Sigmoid colon (tissue), 7 donors: Measurements from ENCODE around the gene UNC119B. TPM values are rescaled to one million over a fixed set of nuclear protein-coding genes. Genes with fewer than 3 reads are reported as not detected.

ENCODE experiments used
- DNase-seq: peaks from one replicate; pipeline ENCODE4 v3.0.0-alpha.2; 2019
- H3K27ac ChIP-seq, 4 donors: fragments of 200-600 bp; sonication (generic); one replicate each; pipeline ENCODE4 v1.5.1; 2016 to 2019; ENCODE audit warnings: mild to moderate bottlenecking in 1 of 4
- H3K27me3 ChIP-seq, 3 donors: fragments of 200-600 bp; sonication (generic); one replicate each; pipeline ENCODE4 v1.5.1; 2019; ENCODE audit warnings: mild to moderate bottlenecking in 1 of 3
- H3K36me3 ChIP-seq, 4 donors: fragments of 200-600 bp; sonication (generic); one replicate each; pipeline ENCODE4 v1.5.1; 2016 to 2019
- H3K4me1 ChIP-seq, 4 donors: fragments of 200-600 bp; sonication (generic); one replicate each; pipeline ENCODE4 v1.5.1; 2017 to 2019
- H3K4me3 ChIP-seq, 4 donors: fragments of 200-600 bp; sonication (generic); one replicate each; pipeline ENCODE4 v1.5.1; 2017 to 2019; ENCODE audit warnings: mild to moderate bottlenecking in 2 of 4, moderate library complexity in 1 of 4
- H3K9me3 ChIP-seq, 4 donors: fragments of 200-600 bp in 3 of 4; sonication (generic) in 3 of 4; one replicate each; pipeline versions ENCODE4 v1.5.1 to v1.6.1; 2013 to 2019
- CTCF ChIP-seq, 4 experiments: fragments of 450-650 bp in 3 of 4; fragments of 200-600 bp in 1 of 4; IDR thresholded peaks; one replicate each; pipeline ENCODE4 v1.5.1; 2016 to 2019; ENCODE audit warnings: antibody characterized with exemption in 4 of 4, mild to moderate bottlenecking in 3 of 4, moderate library complexity in 2 of 4
- EP300 ChIP-seq, 4 donors: sonication (generic); formaldehyde crosslinking; IDR thresholded peaks; one replicate each; pipeline ENCODE4 v1.6.1; 2017; ENCODE audit warnings: antibody characterized with exemption in 4 of 4
- POLR2A ChIP-seq, 2 donors: fragments of 450-650 bp; IDR thresholded peaks; one replicate each; pipeline ENCODE4 v1.6.1; 2016; ENCODE audit warnings: antibody characterized with exemption in 2 of 2, mild to moderate bottlenecking in 2 of 2, moderate library complexity in 2 of 2
- POLR2AphosphoS5 ChIP-seq, 4 donors: sonication (generic); formaldehyde crosslinking; IDR thresholded peaks; one replicate each; pipeline ENCODE4 v1.6.1; 2017; ENCODE audit warnings: antibody characterized with exemption in 4 of 4
- WGBS, 2 donors: extraction: QIAGEN DNeasy Blood & Tissue Kit; methylation state at CpG; one replicate each; pipeline ENCODE4 v1.1.7; 2013; 5-methylcytosine and 5-hydroxymethylcytosine counted together
- intact Hi-C: fragments of 100-400 bp; cut with DNase I; formaldehyde crosslinking; loops from one replicate; pipeline ENCODE4 v1.15.1; 2023
- polyA plus RNA-seq, 3 donors: library from polyadenylated mRNA; stranded (reverse); fragments of 200-250 nt; gene quantifications; one replicate each; pipeline ENCODE4 v1.2.3, GENCODE V29; 2013
- total RNA-seq, 4 donors: library from RNA; depleted of rRNA; stranded (reverse); fragments of >200 nt; gene quantifications; one replicate each; pipeline ENCODE4 v1.1.0, GENCODE V29; 2016
- donor health status: healthy with polysubstance abuse.
- donor health status: Bipolar disorder and iron deficiency.
- donor health status: healthy.

UNC119B gene
- total and polyA plus RNA-seq, 7 donors, result 8.4 to 19.3 (median 17.9) TPM

GRCh38 chr12:120708651-120709050 lies 1.6 kb upstream of the UNC119B start:
- H3K27ac ChIP-seq, result no peak overlapping the region
- H3K36me3 ChIP-seq, result peaks cover 0 to 12% (median 2%) of the 10 kb centered on the region in 4 donors
- no peaks in the 10 kb centered on the region for H3K27me3 ChIP-seq
- H3K9me3 ChIP-seq, result no peaks in the 10 kb centered on the region
- intact Hi-C loops, result no loop called here
- no peak for DNase-seq
- no peak overlapping the region for H3K4me3 ChIP-seq
- TF ChIP-seq EP300 (IDR thresholded peaks at IDR 0.05), result no peak
- TF ChIP-seq POLR2AphosphoS5 (IDR thresholded peaks at IDR 0.05), result no peak
- TF ChIP-seq CTCF (IDR thresholded peaks at IDR 0.05), result no peak
- WGBS, 2 donors, result 44 to 79% methylated on average over 4 of the region's 4 CpGs
- peaks cover 0 to 24% (median 20%) of the 10 kb centered on the region in 4 donors for H3K4me1 ChIP-seq

GRCh38 chr12:120710805-120711296 lies 593 bp downstream of the UNC119B start:
- H3K27me3 ChIP-seq, result no peaks in the 10 kb centered on the region
- H3K9me3 ChIP-seq, result no peaks in the 10 kb centered on the region
- TF ChIP-seq EP300 (IDR thresholded peaks at IDR 0.05), result no peak
- TF ChIP-seq POLR2AphosphoS5 (IDR thresholded peaks at IDR 0.05), result no peak
- TF ChIP-seq CTCF (IDR thresholded peaks at IDR 0.05), result no peak
- TF ChIP-seq POLR2A (IDR thresholded peaks at IDR 0.05), result no peak
- WGBS, 2 donors, result 1% methylated on average over 31 of the region's 31 CpGs
- H3K4me3 ChIP-seq, result peak overlapping the region; percentile 68 to 97 (median 90)
- H3K4me1 ChIP-seq, result peaks cover 0 to 26% (median 20%) of the 10 kb centered on the region in 4 donors
- DNase-seq, result peak; percentile 67
- peak overlapping the region; percentile 88 to 95 (median 92) for H3K27ac ChIP-seq
- H3K36me3 ChIP-seq, result peaks cover 5 to 26% (median 9%) of the 10 kb centered on the region in 4 donors
- intact Hi-C loops, result loop anchor here (2.0 to 10.0 kb wide), 3 partner anchors 24 to 276 kb away; partner anchors contain the start of genes COX6A1, HNF1A and MLEC

DNA sequence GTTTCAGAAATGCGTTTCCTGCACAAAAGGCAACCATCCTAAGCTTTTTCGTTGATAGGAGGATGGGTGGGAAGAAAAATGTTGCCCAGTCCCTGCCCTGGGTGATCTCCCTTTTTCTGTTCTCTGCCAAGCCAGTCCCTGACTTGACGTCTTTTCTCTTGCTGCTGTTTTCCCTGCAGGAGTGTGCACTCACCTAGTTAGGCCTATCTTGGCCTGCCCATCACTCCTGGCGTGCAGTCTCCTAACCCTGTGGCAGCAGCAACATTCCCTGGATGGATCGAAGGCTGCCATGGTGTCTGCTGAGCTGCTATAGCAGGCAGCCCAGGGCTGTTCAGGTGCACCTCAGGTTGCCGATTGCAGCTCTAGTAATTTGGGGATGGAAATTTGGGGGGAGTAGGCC lies 1.2 kb downstream of the UNC119B start:
- DNase-seq, result no peak
- peak overlapping the region; percentile 88 to 95 (median 92) for H3K27ac ChIP-seq
- H3K36me3 ChIP-seq, result peaks cover 5 to 32% (median 13%) of the 10 kb centered on the region in 4 donors
- H3K9me3 ChIP-seq, result no peaks in the 10 kb centered on the region
- WGBS, 2 donors, result 20 to 39% methylated on average over 6 of the region's 6 CpGs
- H3K27me3 ChIP-seq, result no peaks in the 10 kb centered on the region
- H3K4me1 ChIP-seq, result peaks cover 0 to 26% (median 20%) of the 10 kb centered on the region in 4 donors
- peak overlapping the region; percentile 68 to 97 (median 90) for H3K4me3 ChIP-seq
- TF ChIP-seq CTCF (IDR thresholded peaks at IDR 0.05), result no peak
- intact Hi-C loops, result loop anchor here (2.0 to 10.0 kb wide), 3 partner anchors 25 to 277 kb away; partner anchors contain the start of genes COX6A1, HNF1A and MLEC

GRCh38 chr12:120712610-120713009 lies 2.4 kb downstream of the UNC119B start:
- H3K9me3 ChIP-seq, result no peaks in the 10 kb centered on the region
- H3K4me1 ChIP-seq, result peaks cover 0 to 26% (median 20%) of the 10 kb centered on the region in 4 donors
- no peaks in the 10 kb centered on the region for H3K27me3 ChIP-seq
- WGBS, 2 donors, result 85 to 87% methylated on average over 6 of the region's 6 CpGs
- no peak for DNase-seq
- no peak overlapping the region for H3K27ac ChIP-seq
- H3K36me3 ChIP-seq, result peaks cover 5 to 44% (median 25%) of the 10 kb centered on the region in 4 donors
- TF ChIP-seq EP300 (IDR thresholded peaks at IDR 0.05) (no peak), POLR2A (IDR thresholded peaks at IDR 0.05) (no peak), CTCF (IDR thresholded peaks at IDR 0.05) (no peak)
- intact Hi-C loops, result loop anchor here (2.0 to 10.0 kb wide), 3 partner anchors 130 to 278 kb away; partner anchors contain the start of genes COX6A1 and HNF1A
- no peak overlapping the region for H3K4me3 ChIP-seq
